Chondrocyte (in vitro differentiated cells): ENCODE data around the gene SARS2. TPM values are rescaled to one million over a fixed set of nuclear protein-coding genes. Genes with fewer than 3 reads are reported as not detected.

ENCODE experiments used
- DNase-seq: peaks from one replicate; pipeline ENCODE4 v3.0.0; 2021; ENCODE audit warnings: mixed read lengths, low spot score
- H3K27ac Mint-ChIP-seq: one replicate; pipeline ENCODE4 v1.8.0; 2021; ENCODE audit warnings: mild to moderate bottlenecking, moderate library complexity, mixed read lengths; ENCODE audit not compliant: unreplicated experiment
- H3K27me3 Mint-ChIP-seq: 2 replicates; pipeline ENCODE4 v1.8.0; 2021; ENCODE audit warnings: low read depth, mixed read lengths
- H3K36me3 Mint-ChIP-seq: 2 replicates; pipeline ENCODE4 v1.8.0; 2021; ENCODE audit warnings: low read depth, mixed read lengths
- H3K4me1 Mint-ChIP-seq: 2 replicates; pipeline ENCODE4 v1.8.0; 2021; ENCODE audit warnings: low read depth, mild to moderate bottlenecking, mixed read lengths
- H3K4me3 Mint-ChIP-seq: one replicate; pipeline ENCODE4 v1.8.0; 2021; ENCODE audit warnings: mild to moderate bottlenecking, moderate library complexity, mixed read lengths; ENCODE audit not compliant: unreplicated experiment
- H3K9me3 Mint-ChIP-seq: 2 replicates; pipeline ENCODE4 v1.8.0; 2021; ENCODE audit warnings: low read depth, mixed read lengths
- CTCF ChIP-seq: fragments of 200-600 bp; sonication (generic); IDR thresholded peaks from 2 replicates; pipeline ENCODE4 v1.5.0; 2021; ENCODE audit warnings: antibody characterized with exemption, mild to moderate bottlenecking, moderate library complexity
- total RNA-seq: library from RNA; stranded (reverse); gene quantifications from 3 replicates; pipeline ENCODE4 v1.2.1, GENCODE V29; 2021

The SARS2 gene
- total RNA-seq, 1 donor from 2014 or later: 15.6 TPM

DNA sequence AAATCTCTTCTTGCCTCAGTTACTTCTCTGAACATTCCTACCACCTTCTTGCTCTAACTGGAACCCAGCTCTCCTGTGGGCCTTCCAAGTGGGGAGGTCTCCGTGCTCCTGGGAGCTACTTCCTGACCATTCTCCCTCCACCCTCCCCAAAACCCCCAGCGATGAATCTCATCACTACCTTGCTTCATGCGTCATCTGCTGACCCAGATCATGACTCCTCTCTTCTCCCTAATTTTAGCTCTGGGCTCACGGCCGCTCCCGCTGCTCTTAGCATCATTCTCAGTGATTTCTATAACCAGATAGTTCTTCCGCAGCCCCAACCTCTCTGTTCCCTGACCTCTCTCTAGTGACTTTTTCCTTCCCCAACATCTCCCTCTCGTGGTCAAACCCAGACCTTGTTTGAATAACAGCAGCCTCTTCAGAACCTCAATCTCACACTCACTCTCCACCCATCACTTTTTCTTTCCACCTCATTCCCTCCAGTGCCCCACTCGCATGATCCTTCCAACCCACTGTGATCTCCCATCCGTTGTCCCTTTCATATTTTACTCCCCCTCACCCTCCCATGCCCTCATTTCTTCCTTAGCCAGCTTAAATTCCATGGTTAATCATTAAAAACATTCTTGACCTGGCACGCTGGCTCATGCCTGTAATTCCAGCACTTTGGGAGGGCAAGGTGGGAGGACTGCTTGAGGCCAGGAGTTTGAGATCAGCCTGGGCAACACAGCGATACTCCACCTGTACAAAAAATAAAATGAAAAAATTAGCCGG is 22.0 kb upstream of the SARS2 start:
- Mint-ChIP-seq H3K4me3 (peak overlapping the region; percentile 38), H3K27ac (peak overlapping the region; percentile 83), H3K9me3 (no peaks in the 10 kb centered on the region), H3K4me1 (peaks cover 25% of the 10 kb centered on the region), H3K36me3 (peaks cover 10% of the 10 kb centered on the region), H3K27me3 (no peaks in the 10 kb centered on the region)
- DNase-seq: no peak
- TF ChIP-seq CTCF: peak; percentile 67

GRCh38 chr19:38951187-38951586 is 20.6 kb upstream of the SARS2 start:
- H3K4me3 Mint-ChIP-seq: no peak overlapping the region
- H3K27me3 Mint-ChIP-seq: no peaks in the 10 kb centered on the region

DNA sequence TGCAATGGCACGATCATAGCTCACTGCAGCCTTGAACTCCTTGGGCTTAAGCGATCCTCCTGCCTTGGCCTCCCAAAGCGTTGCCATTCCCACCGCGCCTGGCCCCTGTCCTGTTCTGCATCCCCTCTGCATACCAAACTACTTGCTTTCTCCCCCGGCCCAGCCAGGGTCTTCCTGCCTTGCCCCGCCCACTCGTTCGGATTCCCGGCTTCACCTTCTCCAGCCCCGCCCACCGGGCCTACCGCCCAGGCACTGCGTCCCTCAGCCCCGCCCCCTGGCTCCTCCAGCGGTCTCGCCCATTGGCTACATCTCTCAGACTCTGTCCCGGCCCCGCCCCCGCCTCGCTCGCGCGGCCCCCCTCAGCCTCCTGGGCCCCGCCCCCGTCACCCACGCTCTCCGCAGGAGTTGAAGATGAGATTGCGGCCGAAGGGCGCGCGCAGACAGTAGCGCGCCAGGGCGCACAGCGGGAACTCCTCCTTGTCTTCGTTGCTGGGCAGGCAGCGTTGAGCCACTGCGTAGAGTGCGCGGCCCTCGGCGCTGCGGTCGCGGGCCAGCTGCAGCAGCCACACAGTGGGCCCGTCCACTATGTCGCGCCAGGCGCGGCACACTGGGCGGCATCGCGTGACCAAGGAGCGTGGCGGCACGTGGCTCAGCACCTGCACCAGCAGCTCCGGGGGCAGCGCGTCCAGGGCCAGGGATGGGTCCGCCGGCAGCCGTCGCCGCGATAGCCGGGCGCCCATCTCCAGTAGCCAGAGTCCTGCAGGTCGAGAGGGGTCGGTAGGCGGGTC is 19.2 kb upstream of the SARS2 start:
- Mint-ChIP-seq H3K36me3 (peaks cover 15% of the 10 kb centered on the region), H3K9me3 (no peaks in the 10 kb centered on the region), H3K4me3 (peak overlapping the region; percentile 65), H3K4me1 (peaks cover 25% of the 10 kb centered on the region), H3K27me3 (no peaks in the 10 kb centered on the region), H3K27ac (peak overlapping the region; percentile 66)
- DNase-seq: peak; percentile 95
- TF ChIP-seq CTCF: no peak

More at GRCh38 chr19:38951187-38951586, 20.6 kb upstream of the SARS2 start:
- H3K27ac Mint-ChIP-seq: no peak overlapping the region
- peaks cover 13% of the 10 kb centered on the region for H3K36me3 Mint-ChIP-seq
- no peak for DNase-seq
- peaks cover 25% of the 10 kb centered on the region for H3K4me1 Mint-ChIP-seq
- no peaks in the 10 kb centered on the region for H3K9me3 Mint-ChIP-seq
- TF ChIP-seq CTCF: no peak

GRCh38 chr19:38946229-38947010 is 15.9 kb upstream of the SARS2 start:
- Mint-ChIP-seq H3K27me3 (no peaks in the 10 kb centered on the region), H3K27ac (no peak overlapping the region), H3K4me3 (no peak overlapping the region), H3K9me3 (no peaks in the 10 kb centered on the region), H3K36me3 (peaks cover 14% of the 10 kb centered on the region), H3K4me1 (peaks cover 9% of the 10 kb centered on the region)
- no peak for TF ChIP-seq CTCF
- DNase-seq: peak; percentile 59
